NCI-H2029 (cell line): Measurements from ENCODE around the gene SLC16A4.
"Not testable (repeated sequence)": the region's sequence is repeated elsewhere in the genome, so short reads cannot be mapped to it uniquely, and the experiment has no call there.

Experiments
- DNase-seq: peaks from one replicate; lab custom pipeline; 2025; lab: John Stamatoyannopoulos, UW

Gene SLC16A4

GRCh38 chr1:110390692-110391245 is at the start of gene SLC16A4:
SLC16A4 (minus strand) TSS chr1:110391026; CDS start chr1:110389323, 1,703 bp downstream.
- DNase-seq, result no peak

- DNase-seq, result not testable (repeated sequence)
These were observed 49.0 kb upstream of the SLC16A4 start for GRCh38 chr1:110439873-110440272.

- no peak for DNase-seq
These were observed 48.1 kb upstream of the SLC16A4 start for GRCh38 chr1:110438893-110439292.

- DNase-seq, result not testable (repeated sequence)
These were observed 46.9 kb upstream of the SLC16A4 start for GRCh38 chr1:110437645-110438299.

- DNase-seq, result no peak
These were observed 45.8 kb upstream of the SLC16A4 start for GRCh38 chr1:110436635-110437034.

GRCh38 chr1:110434946-110435345 is 44.1 kb upstream of the SLC16A4 start:
- DNase-seq, result no peak

GRCh38 chr1:110433803-110434202 is 43.0 kb upstream of the SLC16A4 start:
- DNase-seq, result no peak

- no peak for DNase-seq
These were observed 42.4 kb upstream of the SLC16A4 start for GRCh38 chr1:110433213-110433612.

GRCh38 chr1:110430901-110431300 is 40.1 kb upstream of the SLC16A4 start:
- DNase-seq, result no peak

GRCh38 chr1:110430366-110430765 is 39.5 kb upstream of the SLC16A4 start:
- no peak for DNase-seq

- DNase-seq, result no peak
These were observed 38.1 kb upstream of the SLC16A4 start for GRCh38 chr1:110428946-110429345.

GRCh38 chr1:110426854-110427253 is 36.0 kb upstream of the SLC16A4 start:
- no peak for DNase-seq

- no peak for DNase-seq
These were observed 34.9 kb upstream of the SLC16A4 start for GRCh38 chr1:110425612-110426152.

GRCh38 chr1:110424699-110425611 is 34.1 kb upstream of the SLC16A4 start:
- DNase-seq, result no peak

- no peak for DNase-seq
These were observed 30.3 kb upstream of the SLC16A4 start for GRCh38 chr1:110420874-110421793.

- DNase-seq, result no peak
These were observed 29.3 kb upstream of the SLC16A4 start for GRCh38 chr1:110420023-110420662.

- DNase-seq, result no peak
These were observed 27.9 kb upstream of the SLC16A4 start for GRCh38 chr1:110418729-110419128.

GRCh38 chr1:110413045-110413444 is 22.2 kb upstream of the SLC16A4 start:
- DNase-seq, result not testable (repeated sequence)

GRCh38 chr1:110412576-110412975 is 21.8 kb upstream of the SLC16A4 start:
- DNase-seq, result no peak

GRCh38 chr1:110411173-110411735 is 20.4 kb upstream of the SLC16A4 start:
- DNase-seq, result no peak

GRCh38 chr1:110409316-110409715 is 18.5 kb upstream of the SLC16A4 start:
- no peak for DNase-seq
